Naive thymus-derived CD8-positive, alpha-beta T cell (primary cell): ENCODE measurements around the gene CLIP4. TPM values are rescaled to one million over a fixed set of nuclear protein-coding genes. Genes with fewer than 3 reads are reported as not detected.
A peak's percentile ranks its signal among the peaks of the same experiment; 100 is the strongest.

Experiments
- ATAC-seq, 2 donors: fragments of 150-1000 bp; cut with Tn5 transposase in 1 of 2; sonication (Bioruptor Pico), chemical (Tn5 transposase) in 1 of 2; 1 replicate in 1 of 2; 2 replicates in 1 of 2; pipeline ENCODE4 v1.10.0; 2021; ENCODE audit warnings: mild to moderate bottlenecking in 2 of 2, moderate library complexity in 2 of 2
- POLR2A ChIA-PET: fragments of 350-600 bp; sonication (Branson Sonifier 250); formaldehyde crosslinking; loops from one replicate; lab custom pipeline; 2021; ENCODE audit warnings: antibody characterized with exemption; lab: Charles Lee
- DNase-seq, 10 donors: peaks; one replicate each; pipeline versions ENCODE4 v3.0.0 to v3.0.0-alpha.2; 2020 to 2022
- H3K27ac Mint-ChIP-seq, 10 donors: one replicate each; pipeline ENCODE4 v1.8.0; 2020 to 2022; ENCODE audit warnings: mild to moderate bottlenecking in 10 of 10, mixed read lengths in 10 of 10, moderate library complexity in 4 of 10, inconsistent platforms in 1 of 10
- H3K27me3 Mint-ChIP-seq, 5 donors: one replicate each; pipeline ENCODE4 v1.8.0; 2021 to 2022; ENCODE audit warnings: mixed read lengths in 5 of 5
- H3K36me3 Mint-ChIP-seq, 3 donors: one replicate each; pipeline ENCODE4 v1.8.0; 2020 to 2022; ENCODE audit warnings: mixed read lengths in 3 of 3, mild to moderate bottlenecking in 2 of 3, inconsistent platforms in 1 of 3
- H3K4me1 Mint-ChIP-seq, 4 donors: one replicate each; pipeline ENCODE4 v1.8.0; 2021 to 2022; ENCODE audit warnings: mixed read lengths in 4 of 4
- H3K4me3 Mint-ChIP-seq, 10 donors: one replicate each; pipeline ENCODE4 v1.8.0; 2020 to 2022; ENCODE audit warnings: mild to moderate bottlenecking in 10 of 10, mixed read lengths in 10 of 10, moderate library complexity in 6 of 10, inconsistent platforms in 1 of 10
- H3K9me3 Mint-ChIP-seq, 9 donors: one replicate each; pipeline ENCODE4 v1.8.0; 2020 to 2022; ENCODE audit warnings: mixed read lengths in 9 of 9, mild to moderate bottlenecking in 3 of 9, inconsistent platforms in 1 of 9, moderate library complexity in 1 of 9
- polyA plus RNA-seq, 3 donors: library from polyadenylated mRNA; unstranded; fragments of 300-500 nt; fragmentation: Illumina TruSeq; gene quantifications; one replicate each; pipeline ENCODE4 v1.2.3, GENCODE V29; 2021
- total RNA-seq, 8 experiments: library from RNA in 2 of 8; stranded (reverse) in 2 of 8; gene quantifications; one replicate each; pipeline ENCODE4 v1.2.3 and lab custom pipeline; 2021 to 2026

CLIP4 gene
- total and polyA plus RNA-seq, 5 experiments from 2014 or later = 18.7 to 59.0 (median 20.6) TPM

- Mint-ChIP-seq H3K27ac (no peak overlapping the region), H3K4me3 (no peak overlapping the region), H3K27me3 (no peaks in the 10 kb centered on the region), H3K4me1 (peaks cover 16 to 75% (median 56%) of the 10 kb centered on the region in 4 donors), H3K9me3 (peaks cover 5 to 20% (median 11%) of the 10 kb centered on the region in 9 donors), H3K36me3 (peaks cover 33 to 44% (median 42%) of the 10 kb centered on the region in 3 donors)
- ATAC-seq = no peak
- DNase-seq = no peak
- POLR2A ChIA-PET = no interaction called here
Observed at GRCh38 chr2:29120846-29121245, 5.6 kb downstream of the CLIP4 start.

GRCh38 chr2:29123617-29124349 is 8.6 kb downstream of the CLIP4 start:
- POLR2A ChIA-PET = no interaction called here
- H3K9me3 Mint-ChIP-seq = peaks cover 5 to 20% (median 11%) of the 10 kb centered on the region in 9 donors
- H3K4me3 Mint-ChIP-seq = no peak overlapping the region
- DNase-seq (no peak), ATAC-seq (no peak)
- peaks cover 17 to 53% (median 44%) of the 10 kb centered on the region in 4 donors for H3K4me1 Mint-ChIP-seq
- H3K36me3 Mint-ChIP-seq = peaks cover 33 to 67% (median 44%) of the 10 kb centered on the region in 3 donors
- H3K27ac Mint-ChIP-seq = peak overlapping the region in 1 of 10 donors; percentile 2
- no peaks in the 10 kb centered on the region for H3K27me3 Mint-ChIP-seq

- H3K9me3 Mint-ChIP-seq = peaks cover 5 to 20% (median 11%) of the 10 kb centered on the region in 9 donors
- H3K27me3 Mint-ChIP-seq = no peaks in the 10 kb centered on the region
- ATAC-seq = no peak
- no peak overlapping the region for H3K4me3 Mint-ChIP-seq
- no peak for DNase-seq
- H3K4me1 Mint-ChIP-seq = peaks cover 16 to 46% (median 38%) of the 10 kb centered on the region in 4 donors
- no peak overlapping the region for H3K27ac Mint-ChIP-seq
- peaks cover 33 to 70% (median 44%) of the 10 kb centered on the region in 3 donors for H3K36me3 Mint-ChIP-seq
- POLR2A ChIA-PET = no interaction called here
Observed at GRCh38 chr2:29124504-29124903, 9.3 kb downstream of the CLIP4 start.

GRCh38 chr2:29129586-29130281 is 14.5 kb downstream of the CLIP4 start:
- DNase-seq = no peak
- POLR2A ChIA-PET = interaction anchor here (0.6 to 0.9 kb wide), 2 partner anchors 11 to 1738 kb away, joined by 3 to 4 read pairs; no protein-coding TSS in a partner anchor
- no peak for ATAC-seq
- peaks cover 15 to 23% (median 20%) of the 10 kb centered on the region in 4 donors for H3K4me1 Mint-ChIP-seq
- H3K27me3 Mint-ChIP-seq = no peaks in the 10 kb centered on the region
- H3K9me3 Mint-ChIP-seq = peaks cover 0 to 3% (median 0%) of the 10 kb centered on the region in 9 donors
- no peak overlapping the region for H3K27ac Mint-ChIP-seq
- peaks cover 8 to 84% (median 25%) of the 10 kb centered on the region in 3 donors for H3K36me3 Mint-ChIP-seq
- H3K4me3 Mint-ChIP-seq = no peak overlapping the region

GRCh38 chr2:29130295-29130694 is 15.1 kb downstream of the CLIP4 start:
- Mint-ChIP-seq H3K4me3 (no peak overlapping the region), H3K27ac (peak overlapping the region in 3 of 10 donors; percentile 30 to 54 (median 33)), H3K9me3 (no peaks in the 10 kb centered on the region), H3K4me1 (peaks cover 14 to 20% (median 18%) of the 10 kb centered on the region in 4 donors), H3K36me3 (peaks cover 4 to 81% (median 19%) of the 10 kb centered on the region in 3 donors), H3K27me3 (no peaks in the 10 kb centered on the region)
- POLR2A ChIA-PET = interaction anchor here (0.6 kb wide), 1 partner anchor 1738 kb away, joined by 3 read pairs; no protein-coding TSS in a partner anchor
- ATAC-seq = no peak
- DNase-seq = no peak

GRCh38 chr2:29134933-29135332 is 19.7 kb downstream of the CLIP4 start:
- peaks cover 19 to 30% (median 25%) of the 10 kb centered on the region in 4 donors for H3K4me1 Mint-ChIP-seq
- ATAC-seq = no peak

GRCh38 chr2:29139152-29139551 is 23.9 kb downstream of the CLIP4 start:
- Mint-ChIP-seq H3K9me3 (peaks cover 0 to 12% (median 2%) of the 10 kb centered on the region in 9 donors), H3K36me3 (peaks cover 42 to 89% (median 58%) of the 10 kb centered on the region in 3 donors), H3K27ac (peak overlapping the region in 1 of 10 donors; percentile 2), H3K27me3 (no peaks in the 10 kb centered on the region), H3K4me1 (peaks cover 22 to 39% (median 36%) of the 10 kb centered on the region in 4 donors), H3K4me3 (peak overlapping the region in 1 of 10 donors; percentile 20)
- POLR2A ChIA-PET = no interaction called here
- ATAC-seq = no peak
- DNase-seq = no peak

More at GRCh38 chr2:29134933-29135332, 19.7 kb downstream of the CLIP4 start:
- H3K4me3 Mint-ChIP-seq = no peak overlapping the region
- H3K36me3 Mint-ChIP-seq = peaks cover 36 to 88% (median 51%) of the 10 kb centered on the region in 3 donors
- POLR2A ChIA-PET = no interaction called here
- H3K9me3 Mint-ChIP-seq = peaks cover 0 to 12% (median 2%) of the 10 kb centered on the region in 9 donors
- no peak for DNase-seq
- no peaks in the 10 kb centered on the region for H3K27me3 Mint-ChIP-seq
- H3K27ac Mint-ChIP-seq = no peak overlapping the region

GRCh38 chr2:29139731-29140130 is 24.5 kb downstream of the CLIP4 start:
- Mint-ChIP-seq H3K27ac (peak overlapping the region in 1 of 10 donors; percentile 37), H3K4me1 (peaks cover 22 to 39% (median 36%) of the 10 kb centered on the region in 4 donors), H3K27me3 (no peaks in the 10 kb centered on the region), H3K9me3 (peaks cover 0 to 12% (median 2%) of the 10 kb centered on the region in 9 donors), H3K36me3 (peaks cover 42 to 88% (median 59%) of the 10 kb centered on the region in 3 donors), H3K4me3 (no peak overlapping the region)
- ATAC-seq (no peak), DNase-seq (no peak)
- POLR2A ChIA-PET = no interaction called here

GRCh38 chr2:29143657-29144056 is 28.4 kb downstream of the CLIP4 start:
- ATAC-seq = no peak
- Mint-ChIP-seq H3K27me3 (no peaks in the 10 kb centered on the region), H3K36me3 (peaks cover 20 to 82% (median 38%) of the 10 kb centered on the region in 3 donors), H3K27ac (no peak overlapping the region), H3K9me3 (peaks cover 0 to 12% (median 0%) of the 10 kb centered on the region in 9 donors), H3K4me3 (no peak overlapping the region), H3K4me1 (peaks cover 13 to 26% (median 22%) of the 10 kb centered on the region in 4 donors)
- POLR2A ChIA-PET = no interaction called here
- DNase-seq = no peak

- Mint-ChIP-seq H3K27me3 (no peaks in the 10 kb centered on the region), H3K27ac (no peak overlapping the region), H3K9me3 (no peaks in the 10 kb centered on the region), H3K4me3 (no peak overlapping the region), H3K36me3 (peaks cover under 1 to 76% (median 24%) of the 10 kb centered on the region in 3 donors), H3K4me1 (peaks cover 2 to 8% (median 4%) of the 10 kb centered on the region in 4 donors)
- POLR2A ChIA-PET = no interaction called here
- no peak for DNase-seq
- ATAC-seq = no peak
Observed at GRCh38 chr2:29146197-29146596, 31.0 kb downstream of the CLIP4 start.

GRCh38 chr2:29147963-29148362 is 32.7 kb downstream of the CLIP4 start:
- H3K36me3 Mint-ChIP-seq = peaks cover 0 to 73% (median 28%) of the 10 kb centered on the region in 3 donors
- H3K4me1 Mint-ChIP-seq = peaks cover 0 to 2% (median 0%) of the 10 kb centered on the region in 4 donors
- no peak for ATAC-seq
- no peak overlapping the region for H3K4me3 Mint-ChIP-seq
- POLR2A ChIA-PET = no interaction called here
- DNase-seq = no peak
- no peaks in the 10 kb centered on the region for H3K9me3 Mint-ChIP-seq
- H3K27ac Mint-ChIP-seq = no peak overlapping the region
- no peaks in the 10 kb centered on the region for H3K27me3 Mint-ChIP-seq

GRCh38 chr2:29154610-29155009 is 39.4 kb downstream of the CLIP4 start:
- no peak for DNase-seq
- no peak overlapping the region for H3K4me3 Mint-ChIP-seq
- POLR2A ChIA-PET = no interaction called here
- H3K27me3 Mint-ChIP-seq = no peaks in the 10 kb centered on the region
- peaks cover 4 to 82% (median 41%) of the 10 kb centered on the region in 3 donors for H3K36me3 Mint-ChIP-seq
- H3K27ac Mint-ChIP-seq = peak overlapping the region in 4 of 10 donors; percentile 31 to 61 (median 52)
- H3K9me3 Mint-ChIP-seq = no peaks in the 10 kb centered on the region
- no peak for ATAC-seq
- peaks cover 0 to 6% (median 2%) of the 10 kb centered on the region in 4 donors for H3K4me1 Mint-ChIP-seq
